Stimulated activated CD8-positive, alpha-beta memory T cell treated with anti-CD3 and anti-CD28 coated beads, Interleukin-4, amount 100 ng/mL, for 1 hour (primary cell): ENCODE data around the gene ORM2.
"Not testable (repeated sequence)": the region's sequence is repeated elsewhere in the genome, so short reads cannot be mapped to it uniquely, and the experiment has no call there.

Source experiments
- DNase-seq, 2 donors: peaks; one replicate each; pipeline ENCODE4 v3.0.0-alpha.2; 2020; ENCODE audit warnings: low read depth in 2 of 2, low spot score in 1 of 2

Gene ORM2

GRCh38 chr9:114329625-114330022 lies at the start of gene ORM2:
TSS of gene ORM2 (plus strand) at chr9:114329869. CDS start at chr9:114329905, 36 bp downstream.
- DNase-seq, result not testable (repeated sequence)

GRCh38 chr9:114280636-114281472 lies 48.8 kb upstream of the ORM2 start:
- no peak for DNase-seq

GRCh38 chr9:114281473-114282103 lies 48.1 kb upstream of the ORM2 start:
- no peak for DNase-seq

- no peak for DNase-seq
These were observed 47.6 kb upstream of the ORM2 start for GRCh38 chr9:114282104-114282485.

GRCh38 chr9:114282507-114282906 lies 47.2 kb upstream of the ORM2 start:
- DNase-seq, result no peak

GRCh38 chr9:114282926-114283325 lies 46.7 kb upstream of the ORM2 start:
- no peak for DNase-seq

- no peak for DNase-seq
These were observed 46.0 kb upstream of the ORM2 start for GRCh38 chr9:114283551-114284111.

GRCh38 chr9:114284316-114285060 lies 45.2 kb upstream of the ORM2 start:
- DNase-seq, result no peak

- no peak for DNase-seq
These were observed 44.4 kb upstream of the ORM2 start for GRCh38 chr9:114285166-114285867.

GRCh38 chr9:114286146-114286679 lies 43.5 kb upstream of the ORM2 start:
- DNase-seq, result no peak

- DNase-seq, result no peak
These were observed 42.5 kb upstream of the ORM2 start for GRCh38 chr9:114287001-114287762.

- DNase-seq, result no peak
These were observed 41.9 kb upstream of the ORM2 start for GRCh38 chr9:114287763-114288192.

- DNase-seq, result no peak
These were observed 41.2 kb upstream of the ORM2 start for GRCh38 chr9:114288193-114289091.

GRCh38 chr9:114289106-114289505 lies 40.6 kb upstream of the ORM2 start:
- no peak for DNase-seq

GRCh38 chr9:114289571-114290481 lies 39.8 kb upstream of the ORM2 start:
- no peak for DNase-seq

- DNase-seq, result no peak
These were observed 39.1 kb upstream of the ORM2 start for GRCh38 chr9:114290561-114290986.

GRCh38 chr9:114291064-114291474 lies 38.6 kb upstream of the ORM2 start:
- peak; percentile 52 for DNase-seq
